Left colon (tissue), 2 donors: Measurements from ENCODE around the gene EEF1E1. TPM values are rescaled to one million over a fixed set of nuclear protein-coding genes. Genes with fewer than 3 reads are reported as not detected.

ENCODE experiments used
- ATAC-seq: fragments of 200-7000 bp; cut with Tn5 transposase; one replicate; pipeline ENCODE4 v1.9.1; 2020; ENCODE audit warnings: mild to moderate bottlenecking, moderate library complexity
- DNase-seq, 2 donors: peaks; one replicate each; pipeline ENCODE4 v3.0.0-alpha.2; 2020
- intact Hi-C, 2 donors: fragments of 100-400 bp; cut with DNase I in 1 of 2; cut with micrococcal nuclease in 1 of 2; formaldehyde crosslinking; loops; one replicate each; pipeline versions ENCODE4 v1.11.2 to v1.14.0; 2022; cut with DNase I, micrococcal nuclease
- total RNA-seq, 2 donors: library from RNA; stranded (reverse); fragmentation: NEBNext Ultra II Directional; extraction: Animal tissue kit (Norgen Biotek cat#: 25700); gene quantifications; one replicate each; pipeline ENCODE4 v1.2.1, GENCODE V29; 2021
- donor health status: DM: no; HTN: no; CAD: no.
- donor health status: DM: yes; HTN: yes; CAD: no.

Gene EEF1E1
- total RNA-seq, 2 donors from 2014 or later = 6.1 to 14.5 TPM

DNA sequence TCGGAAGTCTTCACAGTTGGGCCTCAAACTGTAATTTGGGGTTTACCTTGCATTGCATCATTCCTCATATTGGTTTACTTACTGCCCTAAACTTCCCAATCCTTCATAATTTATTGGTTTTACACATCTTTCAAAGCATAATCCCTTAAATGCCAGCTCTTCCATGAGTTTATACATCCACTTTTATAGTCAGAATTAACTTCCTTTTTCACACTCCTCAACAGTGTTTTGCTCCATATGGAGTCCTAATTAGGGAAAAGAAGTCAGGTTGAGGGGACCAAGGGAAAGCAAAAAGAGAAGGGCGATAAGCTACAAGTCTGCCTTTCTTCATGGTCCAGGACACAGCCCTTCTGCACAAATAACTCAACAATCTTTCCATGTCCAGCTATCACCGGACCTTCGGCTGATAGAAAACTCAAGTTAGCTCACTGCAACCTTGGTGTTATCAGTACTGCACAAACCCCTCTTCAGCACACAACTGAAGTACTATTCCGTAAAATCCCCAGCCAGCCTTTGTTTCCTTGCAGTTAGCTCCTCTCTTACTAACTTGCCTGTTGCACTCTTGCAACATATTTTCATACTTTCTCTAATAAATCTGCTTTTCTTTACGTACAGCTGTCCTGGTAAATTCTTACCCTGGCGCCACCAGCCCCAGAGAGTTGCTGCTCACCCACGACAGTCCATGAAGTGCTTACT, 2.0 kb downstream of the EEF1E1 start:
- intact Hi-C loops = no loop called here
- DNase-seq (no peak), ATAC-seq (no peak)

DNA sequence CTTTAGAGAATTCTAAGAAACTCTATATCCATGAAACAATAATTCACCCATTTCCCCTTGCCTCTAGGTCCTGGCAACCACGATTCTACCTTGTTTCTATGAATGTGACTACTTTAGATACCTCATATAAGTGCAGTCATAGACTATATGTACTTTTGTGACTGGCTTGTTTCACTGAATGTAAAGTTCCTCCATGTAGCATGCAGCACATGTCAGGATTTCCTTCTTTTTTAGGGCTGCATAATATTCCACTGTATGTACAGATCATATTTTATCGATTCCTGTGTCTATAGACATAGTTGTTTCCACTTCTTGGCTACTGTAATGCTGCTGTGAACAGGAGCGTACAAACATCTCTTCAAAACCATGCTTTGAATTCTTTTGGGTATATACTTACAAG, 11.7 kb downstream of the EEF1E1 start:
- ATAC-seq (no peak), DNase-seq (no peak)
- intact Hi-C loops = no loop called here

DNA sequence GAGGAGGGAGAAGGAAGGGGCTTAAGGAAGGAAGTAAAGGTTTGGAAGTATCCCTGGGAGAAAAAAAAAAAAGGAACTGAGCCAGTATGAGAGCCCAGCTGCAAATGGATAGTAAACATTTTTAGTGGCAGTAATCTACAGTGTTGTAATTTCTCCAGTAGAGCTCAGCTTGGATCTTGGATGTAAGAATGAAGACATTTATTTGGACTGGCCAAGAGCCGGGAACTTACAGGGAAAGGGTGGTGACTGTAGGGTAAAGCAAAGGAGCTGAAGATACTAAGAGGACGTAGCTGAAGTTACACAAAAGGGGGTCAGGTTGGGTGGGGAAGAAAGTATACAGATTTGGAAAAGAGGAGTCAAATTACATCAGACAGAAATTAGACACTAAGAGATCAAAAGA, 13.5 kb downstream of the EEF1E1 start:
- ATAC-seq (no peak), DNase-seq (no peak)
- intact Hi-C loops = no loop called here

DNA sequence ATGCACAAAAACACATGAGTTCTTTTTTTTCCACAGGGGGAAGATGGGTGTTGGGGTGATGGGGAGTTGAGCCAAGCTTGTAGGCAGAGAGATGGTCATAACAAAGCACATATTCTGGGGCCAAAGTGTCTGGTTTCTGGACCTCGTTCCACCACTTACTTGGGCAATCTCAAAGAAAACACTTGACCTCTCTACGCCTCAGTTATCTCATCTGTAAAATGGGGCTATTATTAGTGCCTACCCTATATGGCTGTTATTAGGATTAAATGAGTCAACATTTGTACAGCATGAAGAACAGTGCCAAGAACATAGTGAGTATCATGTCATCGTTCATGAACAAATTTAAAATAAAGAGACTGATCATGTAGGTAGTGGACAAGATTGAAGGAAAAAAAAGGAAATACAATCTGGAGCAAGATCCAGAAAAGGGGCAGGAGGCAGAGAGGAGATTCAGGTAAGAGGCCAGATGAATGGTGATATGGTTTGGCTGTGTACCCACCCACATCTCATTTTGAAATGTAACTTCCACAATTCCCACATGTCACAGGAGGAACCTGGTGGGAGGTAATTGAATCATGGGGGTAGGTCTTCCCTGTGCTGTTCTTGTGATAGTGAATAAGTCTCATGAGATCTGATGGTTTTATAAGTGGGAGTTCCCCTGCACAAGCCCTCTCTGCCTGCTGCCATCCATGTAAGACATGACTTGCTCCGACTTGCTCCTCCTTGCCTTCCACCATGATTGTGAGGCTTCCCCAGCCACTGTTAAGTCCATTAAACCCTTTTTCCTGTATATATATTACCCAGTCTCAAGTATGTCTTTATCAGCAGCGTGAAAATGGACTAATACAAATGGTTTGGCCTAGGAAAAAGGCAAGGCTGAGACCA, 14.2 kb downstream of the EEF1E1 start:
- ATAC-seq (no peak), DNase-seq (no peak)
- intact Hi-C loops = no loop called here

DNA sequence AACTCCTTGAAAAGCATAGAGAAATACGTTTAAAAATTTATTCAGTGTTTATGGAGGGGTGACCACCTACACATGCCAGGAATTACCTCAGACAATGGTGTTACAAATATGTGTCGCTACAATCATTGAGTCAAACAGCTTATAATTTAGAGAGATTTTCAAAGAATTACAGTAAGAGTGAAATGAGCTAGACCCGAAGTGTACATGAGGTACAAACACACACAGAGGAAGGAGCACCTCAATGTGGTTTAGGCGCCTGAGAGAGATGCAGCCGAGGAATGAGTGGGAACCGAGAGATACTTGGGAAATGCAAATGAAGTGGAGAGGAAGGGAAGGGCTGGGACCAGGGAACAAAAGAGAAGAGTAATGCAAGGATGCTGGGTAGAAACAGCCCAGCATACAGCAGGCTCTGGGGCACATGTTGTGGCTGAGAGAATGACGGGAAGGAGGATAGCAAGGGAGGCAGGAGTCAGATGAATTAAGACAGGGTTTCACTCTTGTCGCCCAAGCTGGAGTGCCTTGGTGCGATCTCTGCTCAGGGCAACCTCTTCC, 15.5 kb downstream of the EEF1E1 start:
- ATAC-seq = no peak
- no peak for DNase-seq
- intact Hi-C loops = no loop called here

DNA sequence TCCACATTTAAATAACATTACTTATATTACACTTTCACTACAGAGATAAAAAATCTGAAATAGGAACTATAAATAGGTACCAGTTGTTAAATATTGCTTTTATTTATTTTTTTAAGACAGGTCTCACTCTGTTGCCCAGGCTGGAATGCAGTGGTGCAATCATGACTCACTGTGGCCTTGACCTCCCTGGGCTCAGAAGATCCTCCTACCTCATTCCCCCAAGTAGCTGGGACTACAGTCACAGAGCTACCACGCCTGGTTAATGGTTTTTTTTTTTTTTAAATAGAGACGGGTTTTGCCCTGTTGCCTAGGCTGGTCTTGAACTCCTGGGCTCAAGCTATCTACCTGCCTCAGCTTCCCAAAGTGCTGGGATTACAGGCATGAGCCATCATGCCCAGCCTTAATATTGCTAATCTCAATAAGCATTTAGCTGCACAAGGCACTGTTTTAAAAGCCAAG, 17.3 kb downstream of the EEF1E1 start:
- DNase-seq (no peak), ATAC-seq (no peak)
- intact Hi-C loops = no loop called here

DNA sequence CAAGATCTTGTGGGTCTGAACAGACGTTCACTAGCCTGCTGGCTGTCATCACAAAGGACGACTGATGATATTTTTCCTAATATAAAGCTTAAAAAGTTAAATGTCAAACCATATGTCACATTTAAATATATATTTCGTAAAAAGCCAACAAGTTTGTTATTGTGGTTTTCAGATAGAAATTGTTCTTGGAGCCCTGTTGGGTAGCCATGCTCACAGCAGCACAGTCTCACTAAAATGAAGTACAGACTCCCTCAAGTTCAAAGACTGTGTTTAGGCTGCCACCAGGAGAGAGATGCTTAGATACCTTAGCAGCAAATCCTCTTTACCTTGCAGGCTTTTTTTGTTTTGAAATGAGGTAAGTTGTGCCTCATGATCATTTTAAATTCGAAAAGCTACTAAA, 17.8 kb downstream of the EEF1E1 start:
- no peak for DNase-seq
- no peak for ATAC-seq
- intact Hi-C loops = no loop called here

DNA sequence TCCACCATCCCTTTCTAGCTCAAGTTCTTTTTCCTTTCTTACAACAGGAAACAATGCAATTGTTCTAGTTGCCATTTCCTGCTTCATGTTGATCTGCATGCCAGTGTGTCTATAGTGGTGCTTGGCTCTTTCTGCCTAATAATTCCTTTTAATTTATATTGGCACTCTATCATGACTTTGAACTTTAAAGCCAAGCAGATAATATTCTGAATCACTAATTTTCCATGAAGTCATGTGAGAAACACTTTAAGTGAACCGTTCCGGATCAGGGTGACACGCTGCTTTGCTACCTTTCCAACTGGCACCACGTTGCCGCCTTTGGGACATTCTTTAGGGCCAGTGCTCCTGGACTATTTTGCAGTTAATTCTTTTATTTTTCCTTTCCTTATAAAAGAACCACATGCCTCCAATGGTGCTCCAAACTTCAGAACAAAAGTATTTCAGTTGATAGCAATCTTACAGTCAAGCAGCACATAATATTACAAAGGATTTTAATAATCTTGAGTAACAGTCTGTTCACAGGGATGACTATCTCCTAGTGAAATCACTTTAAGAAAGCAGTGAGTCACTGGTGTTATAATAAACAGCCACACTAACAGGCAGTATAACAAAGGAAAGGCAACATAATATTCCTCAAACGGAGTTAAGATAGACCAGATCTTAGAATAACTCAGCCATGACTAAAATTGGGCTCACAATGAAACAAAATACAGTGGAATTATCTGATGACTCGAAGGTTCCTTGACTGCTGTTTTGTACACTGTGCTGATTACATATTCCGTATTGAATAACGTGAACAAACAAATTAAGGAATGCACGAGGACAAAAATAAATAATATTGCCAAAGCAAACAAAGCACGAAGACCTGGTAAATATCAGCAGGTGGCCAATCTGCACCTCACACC, 19.1 kb downstream of the EEF1E1 start:
- intact Hi-C loops = no loop called here
- no peak for ATAC-seq
- DNase-seq = no peak

DNA sequence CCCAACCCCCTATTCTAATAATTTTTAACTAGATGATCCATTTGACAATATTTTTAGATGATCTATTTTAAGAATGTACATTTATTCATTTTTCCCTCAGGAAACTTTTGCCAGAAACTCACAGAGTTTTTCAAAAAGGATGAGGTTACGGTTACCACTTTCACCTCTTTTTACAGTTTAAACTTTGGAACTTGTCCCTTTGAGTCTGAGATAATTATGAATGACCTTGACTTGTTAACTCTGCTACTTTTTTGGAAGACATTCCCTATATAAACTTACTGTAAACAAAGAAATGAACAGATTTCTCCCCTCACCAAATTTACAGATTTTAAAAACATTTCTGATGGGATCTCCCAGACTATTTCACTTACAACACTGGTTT, 19.8 kb downstream of the EEF1E1 start:
- no peak for DNase-seq
- no peak for ATAC-seq
- intact Hi-C loops = no loop called here

DNA sequence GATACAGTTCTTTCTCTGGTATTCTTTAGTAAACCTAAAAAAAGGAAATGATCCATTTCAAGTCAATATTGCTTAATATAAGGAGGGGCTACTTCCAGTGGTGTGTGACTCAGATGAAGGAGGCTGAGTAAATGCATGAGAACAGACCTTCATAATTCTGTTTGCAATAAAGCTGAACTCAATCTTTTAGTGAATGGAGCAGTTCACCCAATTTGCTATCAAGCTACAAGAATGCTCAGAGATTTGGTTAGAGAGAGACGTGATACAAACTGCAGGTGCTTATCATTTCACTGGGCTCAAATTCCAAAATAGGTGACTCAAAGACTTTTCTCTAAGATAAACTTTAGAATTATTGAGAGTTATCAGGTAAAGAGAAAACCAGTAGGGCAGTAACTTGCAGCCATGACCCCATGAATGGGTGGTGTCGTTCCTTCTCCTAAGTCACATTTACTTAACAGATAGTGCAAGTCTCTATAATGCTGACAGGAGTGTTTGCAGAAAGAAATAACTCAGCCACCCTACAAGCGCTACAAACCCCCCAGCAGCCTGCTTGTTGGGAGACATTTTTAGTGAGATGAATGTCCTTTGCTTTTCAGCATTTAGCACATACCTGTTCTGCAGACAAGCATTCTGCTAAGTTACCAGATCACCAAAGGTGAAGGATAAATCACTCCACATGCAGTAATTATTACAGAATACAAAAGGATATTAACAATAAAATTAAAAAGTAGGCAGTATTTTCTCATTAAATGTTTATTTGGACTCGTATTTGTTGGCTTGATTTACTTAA, 21.8 kb downstream of the EEF1E1 start:
- ATAC-seq = no peak
- intact Hi-C loops = no loop called here
- DNase-seq = no peak

DNA sequence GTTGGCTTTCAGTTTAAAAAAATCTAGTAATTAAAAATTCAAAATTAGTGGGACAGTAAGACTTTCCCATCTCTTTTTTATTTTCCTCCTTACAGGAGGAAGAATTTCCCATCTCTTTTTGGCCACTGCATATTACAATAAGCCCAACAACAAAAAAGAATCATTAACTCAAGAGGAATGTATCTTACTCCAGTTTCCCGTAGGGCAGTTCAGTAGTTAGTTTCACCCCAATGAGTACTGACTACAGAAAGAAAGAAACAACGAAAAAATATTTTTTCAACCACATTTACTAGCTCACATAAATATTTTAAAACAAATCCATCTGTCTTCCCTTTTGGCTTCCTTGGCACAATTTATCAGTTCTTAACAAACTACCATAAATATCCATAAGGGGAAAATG, 23.2 kb downstream of the EEF1E1 start:
- ATAC-seq (no peak), DNase-seq (no peak)
- intact Hi-C loops = no loop called here

DNA sequence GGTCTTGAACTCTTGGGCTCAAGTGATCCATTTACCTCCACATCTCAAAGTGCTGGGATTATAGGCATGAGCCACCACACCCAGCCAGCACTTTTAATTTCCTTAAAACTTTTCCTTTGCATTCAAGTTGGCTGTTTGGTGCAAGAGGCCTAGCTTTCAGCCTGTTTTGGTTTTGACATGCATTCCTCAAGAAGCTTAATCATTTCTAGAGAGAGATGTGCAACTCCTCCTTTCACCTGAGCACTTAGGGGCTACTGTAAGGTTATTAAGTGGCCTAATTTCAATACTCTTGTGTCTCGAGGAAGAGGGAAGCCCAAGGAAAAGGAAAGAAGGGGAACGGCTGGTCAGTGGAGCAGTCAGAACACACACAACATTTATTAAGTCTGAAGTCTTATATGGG, 24.4 kb downstream of the EEF1E1 start:
- intact Hi-C loops = no loop called here
- DNase-seq (no peak), ATAC-seq (no peak)

DNA sequence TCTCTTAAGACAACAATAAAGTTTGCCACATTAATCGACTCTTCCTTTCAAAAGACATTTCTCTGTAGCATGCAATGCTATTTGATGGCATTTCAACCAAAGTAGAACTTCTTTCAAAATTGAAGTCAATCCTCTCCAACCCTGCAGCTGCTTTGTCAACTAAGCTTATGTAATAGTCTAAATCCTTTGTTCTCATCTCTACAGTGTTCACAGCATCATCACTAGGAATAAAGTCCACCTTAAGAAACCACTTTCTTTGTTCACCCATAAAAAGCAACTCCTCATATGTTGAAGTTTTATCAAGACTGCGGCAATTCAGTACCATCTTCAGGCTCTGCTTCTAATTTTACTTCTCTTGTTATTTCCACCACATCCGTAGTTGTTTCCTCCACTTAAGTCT, 26.6 kb downstream of the EEF1E1 start:
- no peak for DNase-seq
- intact Hi-C loops = no loop called here
- ATAC-seq = no peak

DNA sequence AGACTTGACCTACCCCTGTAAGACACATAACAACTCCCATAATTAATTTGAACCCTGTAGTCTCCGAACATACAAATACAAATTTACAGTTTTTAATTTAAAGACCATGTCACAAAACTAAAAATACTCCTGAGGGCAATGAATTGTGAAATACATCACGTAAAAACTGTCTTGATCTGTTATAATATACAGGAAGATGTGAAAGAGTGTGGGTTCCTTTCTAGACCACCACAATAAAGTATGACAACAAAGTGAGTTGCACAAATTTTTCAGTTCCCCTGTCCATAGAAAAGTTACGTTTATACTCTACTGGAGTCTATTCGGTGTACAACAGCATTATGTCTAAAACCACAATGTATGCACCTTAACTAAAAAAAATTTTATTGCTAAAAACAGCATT, 27.2 kb downstream of the EEF1E1 start:
- DNase-seq (no peak), ATAC-seq (no peak)
- intact Hi-C loops = no loop called here

DNA sequence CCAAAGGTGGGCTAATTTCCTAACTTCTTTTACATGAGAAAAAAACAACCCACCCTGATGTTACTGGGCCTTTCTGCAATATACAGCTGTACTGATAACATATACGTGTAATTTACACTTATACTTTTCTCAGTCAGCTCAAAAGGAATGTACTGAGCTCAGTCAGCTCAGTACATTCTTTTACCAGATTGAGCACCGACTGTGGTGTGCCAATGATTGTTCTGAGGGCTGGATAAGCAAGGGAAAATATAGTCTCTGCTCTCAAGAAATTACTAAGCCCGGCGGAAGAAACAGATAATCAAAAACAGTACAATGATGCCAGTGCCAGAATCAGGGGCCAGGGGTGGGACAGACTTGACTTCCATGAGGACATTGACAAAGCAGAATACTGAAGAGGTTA, 28.1 kb downstream of the EEF1E1 start:
- DNase-seq (no peak), ATAC-seq (no peak)
- intact Hi-C loops = no loop called here

DNA sequence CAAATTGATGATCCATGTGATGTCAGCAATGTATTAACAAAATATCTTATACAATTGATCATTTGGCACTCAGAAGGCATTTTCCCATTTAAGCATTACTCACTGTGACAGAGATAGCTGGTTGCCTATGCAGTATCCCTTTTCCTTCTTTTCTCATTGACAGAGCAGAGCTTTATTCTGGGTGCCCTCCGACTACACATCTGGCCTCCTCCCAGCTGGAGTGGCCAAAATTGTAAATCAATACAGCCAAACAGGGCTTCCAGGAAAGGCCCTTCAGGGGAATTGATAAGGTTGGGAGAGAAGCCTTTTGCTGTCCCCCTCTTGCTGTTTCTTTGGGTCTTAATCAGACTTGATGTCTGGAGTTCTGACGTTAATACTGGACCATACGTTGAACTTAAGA, 28.6 kb downstream of the EEF1E1 start:
- ATAC-seq (no peak), DNase-seq (no peak)
- intact Hi-C loops = no loop called here

DNA sequence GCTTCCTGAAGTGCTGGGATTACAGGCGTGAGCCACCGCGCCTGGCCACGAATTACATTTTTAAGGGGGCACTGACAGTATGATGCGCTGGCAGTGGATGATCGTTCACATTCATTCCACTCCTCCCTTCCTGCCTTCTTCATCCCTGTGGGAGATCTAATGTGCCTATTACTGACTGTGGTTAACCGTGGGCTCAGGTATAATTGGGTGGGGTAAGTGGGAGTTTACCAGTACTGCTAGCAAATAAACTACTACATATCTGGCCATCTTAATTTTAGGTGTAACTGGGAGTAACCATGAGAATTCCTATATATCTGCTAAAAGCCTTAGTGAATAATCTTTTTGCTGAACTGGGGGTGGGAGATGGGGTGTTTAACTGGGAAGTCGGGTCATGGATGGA, 31.6 kb downstream of the EEF1E1 start:
- ATAC-seq = no peak
- intact Hi-C loops = no loop called here

DNA sequence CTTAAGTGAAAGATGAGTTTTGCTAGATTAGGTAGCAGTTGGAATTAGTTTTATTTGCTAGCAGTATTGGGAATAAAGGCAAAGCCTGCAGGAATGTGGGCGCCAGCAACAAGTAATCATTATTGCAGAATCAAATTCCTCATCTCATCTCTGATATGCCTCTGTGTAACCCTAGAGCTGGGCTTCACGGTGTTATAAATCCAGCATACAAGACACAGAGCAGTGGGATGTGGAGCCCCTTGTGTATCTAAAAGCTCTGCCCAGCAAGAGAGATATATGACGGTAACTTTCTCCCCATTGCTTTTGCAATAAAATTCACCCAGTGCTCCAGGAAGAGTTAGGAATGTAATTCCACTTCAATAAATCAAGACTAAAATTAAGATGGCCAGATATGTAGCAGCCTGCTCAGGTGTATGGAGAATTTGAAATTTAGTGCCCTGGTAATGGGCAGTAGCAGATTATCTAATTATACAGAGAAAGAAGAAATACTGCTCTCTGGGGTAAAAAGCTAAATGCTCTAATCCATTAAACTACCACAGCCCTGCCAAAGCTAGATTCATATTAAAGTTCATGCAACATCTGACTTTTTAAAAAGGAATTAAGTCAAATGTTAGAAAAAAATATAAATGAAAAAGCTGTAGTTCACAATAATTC, 32.6 kb downstream of the EEF1E1 start:
- no peak for DNase-seq
- no peak for ATAC-seq
- intact Hi-C loops = no loop called here

More for the DNA sequence above, 31.6 kb downstream of the EEF1E1 start:
- DNase-seq = no peak
